Pancreas (tissue), 10 donors: ENCODE measurements around the gene GCNA. TPM values are rescaled to one million over a fixed set of nuclear protein-coding genes. Genes with fewer than 3 reads are reported as not detected.
"Not testable (repeated sequence)": the region's sequence is repeated elsewhere in the genome, so short reads cannot be mapped to it uniquely, and the experiment has no call there.

Experiments used
- ATAC-seq, 4 donors: fragments of 200-7000 bp; cut with Tn5 transposase; one replicate each; pipeline versions ENCODE4 v1.8.0 to v1.9.1; 2020; ENCODE audit warnings: mild to moderate bottlenecking in 4 of 4, moderate library complexity in 4 of 4
- DNase-seq, 6 donors: peaks; one replicate each; pipeline ENCODE4 v3.0.0-alpha.2; 2020
- FAIRE-seq: peaks from 2 replicates; lab custom pipeline; 2012; peaks lifted over from hg19 to GRCh38; lab: Jason Lieb, UNC
- H3K27ac ChIP-seq, 4 donors: fragments of 200-600 bp; sonication (generic); 1 replicate in 3 of 4; 2 replicates in 1 of 4; pipeline versions ENCODE4 v1.5.0 to v1.8.0; 2020
- H3K27me3 ChIP-seq, 4 donors: fragments of 200-600 bp; one replicate each; pipeline ENCODE4 v1.8.0; 2021
- H3K36me3 ChIP-seq, 3 donors: fragments of 200-600 bp; sonication (generic) in 1 of 3; one replicate each; pipeline versions ENCODE4 v1.5.0 to v1.8.0; 2020 to 2021
- H3K4me1 ChIP-seq, 3 donors: fragments of 200-600 bp; one replicate each; pipeline ENCODE4 v1.8.0; 2021
- H3K4me3 ChIP-seq, 4 donors: fragments of 200-600 bp; sonication (generic) in 2 of 4; one replicate each; pipeline versions ENCODE4 v1.5.0 to v1.8.0; 2020 to 2021
- H3K9me3 ChIP-seq, 4 donors: fragments of 200-600 bp; one replicate each; pipeline ENCODE4 v1.8.0; 2021
- CTCF ChIP-seq, 4 donors: fragments of 200-600 bp; sonication (generic) in 3 of 4; IDR thresholded peaks; one replicate each; pipeline versions ENCODE4 v1.5.0 to v1.8.0; 2021; ENCODE audit warnings: antibody characterized with exemption in 4 of 4
- WGBS, 2 donors: extraction: QIAGEN DNeasy Blood & Tissue Kit; methylation state at CpG; one replicate each; pipeline ENCODE4 v1.1.7; 2013; 5-methylcytosine and 5-hydroxymethylcytosine counted together
- intact Hi-C, 3 donors: fragments of 100-400 bp; cut with DNase I; formaldehyde crosslinking; loops; one replicate each; pipeline versions ENCODE4 v1.11.1 to v1.14.2; 2022
- polyA plus RNA-seq, 2 donors: library from polyadenylated mRNA; stranded (reverse); fragments of 200-250 nt; gene quantifications; one replicate each; pipeline ENCODE4 v1.2.3, GENCODE V29; 2013
- total RNA-seq, 6 donors: library from RNA; stranded (reverse); fragmentation: NEBNext Ultra II Directional in 4 of 6; extraction: Animal tissue kit (Norgen Biotek cat#: 25700) in 4 of 6; gene quantifications; one replicate each; pipeline versions ENCODE4 v1.2.1 to v1.2.4, GENCODE V29; 2021 to 2023
- donor health status: healthy with polysubstance abuse.
- donor health status: DM: no; HTN: no; CAD: no; lungs with moderate emphysema.
- donor health status: DM: no; HTN: no; CAD: no.
- donor health status: control.
- donor health status: control.
- donor health status: Bipolar disorder and iron deficiency.
- donor health status: DM: yes; HTN: yes; CAD: no.
- donor health status: DM: no; HTN: no; CAD: no.
- donor health status: DM: no; HTN: no; CAD: no.
- donor health status: DM: yes; HTN: yes; CAD: no.

GCNA gene
- total and polyA plus RNA-seq, 8 donors = 0.63 to 3.1 (median 0.97) TPM

- Histone ChIP-seq H3K4me1 (no peaks in the 10 kb centered on the region), H3K27me3 (no peaks in the 10 kb centered on the region), H3K4me3 (no peak overlapping the region), H3K27ac (no peak overlapping the region), H3K9me3 (no peaks in the 10 kb centered on the region), H3K36me3 (no peaks in the 10 kb centered on the region)
- FAIRE-seq (no peak), DNase-seq (no peak), ATAC-seq (no peak)
- whole genome bisulfite sequencing, 2 donors = 75 to 81% methylated on average over 12 of the region's 12 CpGs
- intact Hi-C loops = no loop called here
- TF ChIP-seq CTCF (IDR thresholded peaks at IDR 0.05) = no peak
These were observed 83.7 kb downstream of the GCNA start for GRCh38 chrX:71661919-71662318.

DNA sequence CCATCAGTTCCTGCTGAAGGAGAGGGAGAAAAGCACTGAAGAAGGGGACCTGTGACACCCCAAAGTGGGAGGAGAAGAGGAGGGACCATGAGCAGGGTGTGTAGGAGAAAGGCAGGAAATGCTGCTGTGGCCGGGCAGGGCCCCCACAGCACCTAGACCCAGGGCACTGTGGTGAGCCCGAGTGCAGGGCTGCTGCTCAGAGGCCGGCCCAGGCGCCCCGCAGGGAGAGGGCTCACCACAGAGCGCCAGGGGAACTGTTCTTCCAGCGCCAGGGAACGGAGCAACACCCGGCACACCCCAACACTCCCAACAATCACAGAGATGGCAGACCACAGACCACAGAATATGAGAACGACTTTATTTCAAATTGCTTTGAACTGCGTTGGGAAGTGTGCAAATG is 84.4 kb downstream of the GCNA start:
- H3K27me3 ChIP-seq, H3K4me3 ChIP-seq, H3K27ac ChIP-seq, H3K9me3 ChIP-seq, H3K36me3 ChIP-seq, H3K4me1 ChIP-seq, DNase-seq, intact Hi-C loops, ATAC-seq, FAIRE-seq: not testable (repeated sequence)
- WGBS, 2 donors = 72 to 74% methylated on average over 11 of the region's 11 CpGs

Other genes with a start within 250 kb of the GCNA start
- 10 to 100 TPM; 13.5 to 23.2 (median 17.0) TPM for gene TAF1, start 212.1 kb upstream of the GCNA start, total RNA-seq
- 10 to 100 TPM in 1 of 2 donors, 1 to 10 TPM in 1; 9.8 to 11.8 TPM for gene TAF1, start 212.1 kb upstream of the GCNA start, polyA plus RNA-seq
- 100 to 1,000 TPM in 1 of 6 donors, 10 to 100 TPM in 5; 47.8 to 118 (median 69.4) TPM for gene OGT, start 45.3 kb upstream of the GCNA start, total RNA-seq
- 10 to 100 TPM; 84.2 to 87.9 TPM for gene OGT, start 45.3 kb upstream of the GCNA start, polyA plus RNA-seq
- gene CXCR3, start 40.1 kb downstream of the GCNA start, total RNA-seq = under 1 TPM in 4 of 6 donors, not detected in 2; 0.23 to 0.52 (median 0.31) TPM
- gene CXCR3, start 40.1 kb downstream of the GCNA start, polyA plus RNA-seq = under 1 TPM in 1 of 2 donors, not detected in 1; 0.11 TPM
- not detected for gene CXorf49, start 139.8 kb downstream of the GCNA start, total RNA-seq
- gene CXorf49, start 139.8 kb downstream of the GCNA start, polyA plus RNA-seq = not detected
- gene CXorf49B, start 184.9 kb downstream of the GCNA start, total RNA-seq = not detected
- not detected for gene CXorf49B, start 184.9 kb downstream of the GCNA start, polyA plus RNA-seq